NCI-H82 (cell line): Measurements from ENCODE around the gene PTGIS.

Experiments
- DNase-seq: peaks from one replicate; lab custom pipeline; 2025; lab: John Stamatoyannopoulos, UW

Gene PTGIS

DNA sequence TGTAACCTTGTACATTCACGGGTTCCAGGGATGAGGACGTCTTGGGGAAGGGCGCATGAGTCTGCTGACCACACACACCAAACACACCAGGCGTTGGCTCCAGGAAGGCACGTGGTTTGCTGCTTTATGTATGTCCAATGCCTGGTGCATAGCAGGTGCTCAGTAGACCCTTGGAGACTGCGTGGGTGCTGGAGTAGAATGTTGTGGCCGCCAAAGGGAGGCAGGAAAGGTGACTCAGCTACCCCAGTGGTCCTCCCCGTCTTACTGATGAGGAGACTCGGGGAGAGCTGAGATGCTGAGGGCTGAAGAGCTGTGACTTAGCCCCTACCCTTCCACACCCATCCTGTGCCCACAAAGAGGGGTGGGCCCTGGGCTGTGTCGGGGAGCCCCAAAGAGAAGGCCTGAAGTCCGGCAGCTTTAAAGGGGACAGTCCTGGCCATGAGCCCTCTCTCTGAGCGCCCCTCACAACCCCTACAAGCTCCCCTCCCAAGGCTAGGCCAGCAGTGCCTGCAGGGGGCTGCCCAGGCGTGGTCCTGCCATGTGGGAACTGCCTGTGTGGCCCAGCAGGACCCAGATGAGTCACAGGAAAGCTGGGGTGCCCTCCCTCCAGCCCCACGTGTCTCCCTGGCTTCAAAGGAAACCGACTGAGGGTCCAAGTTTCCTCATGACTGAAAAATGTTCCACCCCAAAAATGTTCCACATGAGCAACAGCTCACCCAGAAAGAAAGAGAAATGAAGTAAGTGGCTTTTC, 28.0 kb upstream of the PTGIS start:
- no peak for DNase-seq

DNA sequence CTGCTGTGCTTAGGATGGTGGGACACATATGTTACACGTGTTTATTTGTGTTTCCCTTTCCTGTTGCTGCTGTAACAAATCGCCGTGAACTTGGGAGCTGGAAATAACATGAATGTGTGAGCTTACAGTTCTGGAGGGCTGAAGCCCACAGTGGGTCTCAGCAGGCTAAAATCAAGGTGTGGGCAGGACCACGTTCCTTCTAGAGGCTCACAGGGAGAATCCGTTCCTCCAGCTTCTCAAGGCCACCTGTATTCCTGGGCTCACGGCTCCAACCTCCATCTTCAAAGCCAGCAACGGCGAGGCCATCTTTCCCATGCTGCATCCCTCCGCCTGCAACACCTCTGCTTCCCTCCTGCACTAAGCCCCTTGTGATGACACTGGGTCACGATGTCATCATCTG, 27.4 kb upstream of the PTGIS start:
- peak; percentile 12 for DNase-seq

DNA sequence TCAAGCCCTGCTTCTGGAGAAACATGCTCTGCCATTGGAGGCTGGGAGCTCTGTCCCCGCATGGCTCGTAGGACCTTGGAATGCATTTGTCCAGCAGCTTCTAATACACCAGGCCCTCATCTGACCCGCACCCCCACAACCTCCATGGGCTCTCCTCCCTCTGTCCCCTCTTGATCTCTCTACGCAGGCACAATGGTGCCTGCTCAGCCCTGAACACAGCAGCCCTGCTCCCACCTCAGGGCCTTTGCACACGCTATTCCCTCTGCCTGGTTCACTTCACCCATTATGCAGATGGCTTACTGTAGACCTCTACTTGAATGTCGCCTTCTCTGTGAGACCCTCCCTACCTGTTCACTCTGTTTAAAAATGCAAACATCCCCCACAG, 27.0 kb upstream of the PTGIS start:
- no peak for DNase-seq

DNA sequence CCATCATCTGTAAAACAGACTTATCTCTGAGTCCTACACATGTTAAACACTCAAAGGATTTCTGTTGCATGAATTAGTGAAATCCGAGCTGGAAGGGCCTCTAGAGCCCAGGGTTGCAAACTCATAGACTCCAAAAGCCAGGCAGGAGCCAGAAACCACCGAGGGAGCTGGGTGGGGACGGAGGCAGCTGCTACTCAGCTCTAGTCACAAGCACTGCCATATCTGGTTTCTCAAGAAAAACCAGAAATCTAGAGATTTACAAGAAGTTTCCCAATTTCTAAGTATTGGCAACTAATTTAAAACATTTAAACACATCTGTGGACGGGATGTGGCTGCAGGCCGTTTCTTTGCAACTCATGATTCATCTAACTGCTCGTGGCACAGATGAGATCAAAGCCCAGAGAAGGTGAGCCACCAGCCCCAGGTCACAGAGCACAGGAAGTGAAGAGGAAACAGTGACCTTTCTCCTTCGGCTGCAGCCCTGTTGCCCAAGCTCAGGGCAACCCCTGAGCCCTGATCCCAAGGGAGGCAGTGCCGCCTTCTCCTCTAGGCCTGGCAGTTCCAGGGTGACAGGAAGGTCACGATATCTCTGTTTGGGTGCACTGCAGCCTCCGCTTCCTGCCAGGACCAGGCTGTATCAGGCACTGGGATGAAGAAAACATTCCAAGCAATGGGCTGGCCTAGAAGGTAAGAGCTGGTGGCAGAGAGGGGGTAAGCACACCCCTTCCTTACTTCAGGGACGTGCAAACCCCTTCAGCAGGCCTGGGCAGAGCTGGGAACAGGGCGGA, 26.4 kb upstream of the PTGIS start:
- DNase-seq, result no peak

DNA sequence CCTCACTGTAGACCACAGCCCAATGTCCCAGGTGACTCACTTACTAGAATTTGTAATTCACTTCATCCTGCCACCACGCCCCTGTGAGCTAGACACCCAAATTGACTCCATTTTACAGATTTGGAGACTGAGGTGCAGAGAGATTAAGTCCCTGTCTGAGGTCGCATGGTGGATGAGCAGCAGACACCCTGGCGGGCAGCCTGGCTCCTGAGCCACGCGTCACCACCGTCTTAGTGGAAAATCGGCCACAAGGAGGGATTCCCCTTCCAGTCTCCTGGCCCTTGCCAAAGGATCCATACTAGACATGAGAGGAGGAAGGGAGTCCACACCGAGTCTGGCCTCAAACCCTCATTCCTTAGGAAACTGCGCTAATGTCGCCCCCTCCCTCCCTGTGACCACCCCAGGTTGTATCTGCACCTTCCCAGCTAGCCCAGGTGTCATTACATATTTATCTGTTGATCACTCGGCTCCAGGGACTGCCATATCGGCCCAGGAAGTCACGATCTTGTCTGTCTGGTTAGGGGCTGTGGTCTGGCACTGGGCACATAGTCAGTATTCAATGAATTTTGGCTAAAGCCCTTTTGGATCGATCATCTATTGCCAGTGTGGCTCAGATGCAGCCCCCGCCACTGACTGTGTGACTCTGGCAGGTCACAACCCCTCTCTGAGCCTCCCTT, 25.7 kb upstream of the PTGIS start:
- no peak for DNase-seq

DNA sequence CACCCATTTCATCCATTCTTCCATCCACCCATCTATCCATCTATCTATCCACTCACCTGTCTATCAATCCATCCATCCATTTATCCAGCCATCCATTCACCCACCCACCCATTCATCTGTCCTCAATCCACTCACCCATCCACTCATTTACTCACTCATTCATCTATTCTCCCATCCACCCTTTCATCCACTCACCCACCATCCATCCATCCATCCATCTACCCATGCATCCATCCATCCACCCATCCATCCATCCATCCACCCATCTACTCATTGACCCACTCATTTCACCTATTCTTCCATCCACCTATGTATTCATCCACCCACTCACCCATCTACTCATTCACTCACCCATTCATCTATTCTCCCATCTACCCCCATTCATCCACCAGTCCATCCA, 24.2 kb upstream of the PTGIS start:
- DNase-seq, result no peak

DNA sequence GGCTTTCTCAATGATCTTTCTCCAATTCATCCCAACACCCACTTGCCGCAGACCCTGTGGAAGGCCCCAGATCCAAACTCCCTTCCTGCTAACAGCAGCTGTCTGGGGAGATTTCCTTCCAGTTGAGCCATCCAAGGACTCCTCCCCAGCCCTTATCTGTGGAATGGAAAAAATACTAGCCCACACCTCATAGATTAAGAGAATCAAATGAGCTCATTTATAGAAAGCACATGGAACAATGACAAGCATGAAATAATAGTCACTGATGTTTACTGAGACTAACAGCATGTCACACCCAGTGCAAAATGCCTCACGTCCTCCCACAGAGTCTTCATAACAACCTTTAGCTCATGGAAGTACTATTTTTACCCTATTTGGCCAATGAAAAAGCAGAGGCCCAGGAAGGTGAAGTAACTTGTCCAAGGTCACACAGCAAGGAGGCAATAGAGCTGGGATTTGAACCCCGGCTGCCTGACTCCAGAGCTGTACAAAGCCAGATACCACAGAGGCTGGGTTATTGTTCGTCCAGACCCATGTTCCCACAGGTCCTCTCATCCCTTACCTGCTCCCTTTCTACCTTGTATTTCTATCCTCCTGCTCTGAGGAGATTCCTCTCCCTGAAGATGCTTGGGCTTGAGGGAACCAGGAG, 23.4 kb upstream of the PTGIS start:
- DNase-seq, result no peak

DNA sequence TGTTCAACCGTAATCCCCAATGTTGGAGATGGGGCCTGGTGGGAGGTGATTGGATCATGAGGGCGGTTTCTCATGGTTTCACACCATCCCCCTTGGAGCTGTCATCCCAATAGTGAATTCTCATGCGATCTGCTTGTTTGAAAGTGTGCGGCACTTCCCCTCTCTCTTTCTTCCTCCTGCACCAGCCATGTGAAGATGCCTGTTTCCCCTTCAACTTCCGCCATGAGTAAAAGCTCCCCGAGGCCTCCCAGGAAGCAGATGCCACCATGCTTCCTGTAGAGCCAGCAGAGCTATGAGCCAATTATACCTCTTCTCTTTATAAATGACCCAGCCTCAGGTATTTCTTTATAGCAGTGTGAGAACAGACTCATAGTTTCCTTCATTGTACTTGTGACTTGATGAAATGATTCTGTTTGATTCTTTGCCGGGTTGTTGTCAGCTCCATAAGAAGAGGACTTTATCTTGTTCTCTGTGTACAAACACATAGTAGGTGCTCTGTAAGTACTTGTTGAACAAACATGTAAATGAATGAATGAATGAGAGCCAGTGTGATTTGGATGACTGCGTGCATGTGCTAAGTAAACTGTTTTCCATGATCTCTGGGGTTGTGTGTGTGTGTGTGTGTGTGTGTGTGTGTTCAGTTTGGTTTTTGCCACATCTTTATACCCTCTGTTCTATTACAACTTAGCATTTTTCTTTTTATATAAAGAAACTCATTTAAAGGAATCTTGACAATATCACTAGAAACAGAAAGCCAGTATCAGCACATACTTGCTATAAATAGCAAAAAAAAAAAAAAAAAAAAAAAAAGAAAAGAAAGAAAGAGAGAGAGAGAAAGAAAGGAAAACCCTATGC, 22.5 kb upstream of the PTGIS start:
- no peak for DNase-seq

DNA sequence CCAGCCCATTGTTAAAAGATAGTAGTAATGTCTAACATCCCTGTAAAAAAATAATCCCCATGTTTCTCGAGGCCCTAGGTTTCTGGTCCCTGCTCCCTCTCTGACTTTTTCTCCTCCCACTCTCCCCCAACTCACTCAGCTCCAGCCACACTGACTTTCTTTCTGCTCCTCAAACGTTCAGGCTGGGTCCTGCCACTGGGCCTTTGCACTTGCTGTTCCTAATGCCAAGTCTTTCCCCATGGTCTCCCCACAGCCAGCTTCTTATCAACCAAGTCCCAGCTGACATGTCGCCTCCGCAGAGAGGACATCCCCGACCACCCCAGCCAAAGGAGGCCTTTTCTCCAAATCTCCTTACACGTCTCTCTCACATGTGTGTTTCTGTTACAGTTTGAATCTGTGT, 21.8 kb upstream of the PTGIS start:
- DNase-seq, result no peak

DNA sequence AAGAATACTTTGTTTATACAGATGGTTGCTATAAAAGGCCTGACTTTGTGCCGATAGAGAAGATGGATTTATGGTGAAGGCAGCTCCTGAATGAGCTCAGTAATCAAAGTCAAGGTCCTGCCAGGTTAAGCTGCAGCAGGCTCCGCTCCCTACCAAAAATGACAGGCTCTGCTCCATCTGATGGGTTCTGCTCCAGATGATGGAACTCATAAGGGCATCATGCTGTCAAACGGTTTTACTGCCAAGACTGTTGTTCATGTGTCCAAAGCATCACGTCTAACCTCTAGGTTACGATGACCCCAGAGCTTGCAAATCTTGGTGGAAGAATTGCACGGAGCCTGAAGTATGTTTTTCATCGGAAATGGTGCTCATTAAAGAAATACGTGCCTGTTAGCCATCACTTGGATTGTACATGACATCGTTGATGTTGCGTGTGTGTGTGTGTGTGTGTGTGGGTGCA, 19.2 kb upstream of the PTGIS start:
- DNase-seq, result no peak

DNA sequence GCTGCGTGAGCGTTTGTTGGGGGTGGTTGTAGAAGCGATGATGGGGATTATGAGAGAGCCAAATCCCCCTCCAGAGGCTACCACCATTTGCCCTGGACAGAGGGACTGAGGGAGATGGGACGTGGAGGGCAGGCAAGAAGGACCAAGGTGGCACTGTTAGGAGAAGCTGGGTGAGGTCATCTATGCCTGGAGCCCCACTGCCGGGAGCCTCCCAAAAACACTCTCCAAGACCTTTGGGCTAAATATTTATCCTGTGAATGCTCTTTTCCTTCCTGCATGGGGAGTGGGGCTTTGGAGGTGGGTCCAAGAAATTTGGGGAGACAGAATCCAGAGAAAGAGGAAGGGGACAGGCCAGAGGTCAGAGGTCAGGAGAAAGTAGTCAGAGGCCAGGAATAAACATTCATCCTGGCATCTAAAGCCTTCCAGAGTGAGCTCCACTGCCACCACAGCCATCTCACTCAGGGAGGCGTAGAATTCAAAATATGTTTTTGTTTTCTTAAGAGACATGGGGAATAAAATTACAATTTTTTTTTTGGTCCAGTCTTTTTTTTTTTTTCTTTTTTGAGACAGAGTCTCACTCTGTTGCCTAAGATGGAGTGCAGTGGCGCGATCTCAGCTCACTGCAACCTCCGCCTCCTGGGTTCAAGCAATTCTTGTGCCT, 17.8 kb upstream of the PTGIS start:
- peak; percentile 20 for DNase-seq

DNA sequence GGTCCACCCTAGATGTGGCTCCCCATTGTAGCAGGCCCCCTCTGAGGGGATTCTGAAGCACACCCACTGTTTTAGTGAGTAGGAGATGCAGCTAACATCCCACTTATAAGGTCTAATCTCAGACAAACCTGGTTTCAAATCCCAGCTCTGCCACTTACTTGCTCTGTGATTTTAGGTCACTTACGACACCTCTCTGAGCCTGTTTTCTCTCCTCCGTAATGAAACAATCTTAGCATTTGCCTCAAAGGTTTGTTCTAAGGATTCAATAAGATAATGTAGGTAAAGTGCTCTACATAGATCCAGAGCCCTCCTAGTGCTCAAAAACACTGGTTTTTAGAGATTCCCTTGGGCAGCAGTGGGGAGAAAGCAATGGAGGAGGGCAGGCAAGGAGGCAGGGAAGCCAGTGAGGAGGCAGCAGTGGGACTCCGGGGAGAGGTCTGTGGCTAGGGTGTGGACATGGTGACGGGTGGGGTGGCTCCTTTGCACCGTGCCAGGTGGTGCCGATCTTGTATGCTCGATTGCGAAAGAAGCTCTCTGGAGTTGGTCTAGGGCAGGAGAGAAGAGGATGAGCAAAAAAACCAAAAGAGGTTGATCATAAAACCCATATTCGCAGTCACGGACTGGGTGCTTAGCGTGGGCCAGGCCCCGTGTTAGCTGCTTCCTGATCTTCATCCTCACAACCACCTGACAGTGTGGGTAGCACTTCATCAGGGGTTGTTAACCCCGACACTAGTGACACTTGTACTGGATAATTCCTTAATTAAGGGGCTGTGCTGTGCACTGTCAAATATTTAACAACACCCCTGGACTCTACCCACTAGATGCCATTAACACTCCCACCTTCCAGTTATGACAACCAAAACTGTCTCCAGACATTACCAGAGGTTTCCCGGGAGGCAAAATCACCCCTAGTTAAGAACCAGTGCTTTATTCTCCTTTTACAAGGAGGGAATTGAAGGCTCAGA, 16.8 kb upstream of the PTGIS start:
- DNase-seq, result no peak

DNA sequence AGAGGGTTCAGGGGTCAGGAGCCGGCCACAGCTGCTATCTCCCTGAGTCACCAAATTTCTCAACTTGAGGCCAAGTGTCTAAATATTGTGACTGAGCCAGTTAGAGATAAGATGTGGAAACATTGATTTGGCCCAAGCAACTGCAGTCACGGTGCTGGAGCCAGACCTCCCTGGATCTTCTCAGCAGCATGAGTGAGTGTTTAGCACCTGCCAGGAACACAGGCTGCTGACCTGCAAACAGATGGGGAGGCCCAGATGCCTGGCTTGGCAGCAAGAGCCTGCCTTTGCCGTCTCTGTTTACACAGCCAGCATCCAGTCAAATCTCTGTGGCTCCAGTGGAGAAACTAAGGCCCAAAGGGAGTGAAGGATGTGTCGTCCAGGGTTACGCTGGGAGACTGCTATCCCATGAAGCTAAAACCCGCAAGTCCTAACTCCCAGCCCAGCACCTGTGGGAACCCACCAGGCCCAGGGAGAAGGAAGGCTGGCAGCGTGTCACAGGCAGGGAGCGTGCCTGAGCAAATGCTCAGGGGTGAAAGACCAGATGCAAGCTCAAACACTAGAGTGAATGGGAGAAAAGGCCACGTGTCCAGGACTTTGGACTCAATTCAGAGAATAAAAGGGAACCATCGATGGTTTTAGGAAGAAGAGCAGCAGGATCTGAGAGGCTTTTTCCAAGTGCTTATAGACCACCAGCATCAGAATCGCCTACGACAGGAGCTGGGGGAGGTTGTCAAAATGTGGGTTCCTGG, 15.9 kb upstream of the PTGIS start:
- DNase-seq, result peak; percentile 35

DNA sequence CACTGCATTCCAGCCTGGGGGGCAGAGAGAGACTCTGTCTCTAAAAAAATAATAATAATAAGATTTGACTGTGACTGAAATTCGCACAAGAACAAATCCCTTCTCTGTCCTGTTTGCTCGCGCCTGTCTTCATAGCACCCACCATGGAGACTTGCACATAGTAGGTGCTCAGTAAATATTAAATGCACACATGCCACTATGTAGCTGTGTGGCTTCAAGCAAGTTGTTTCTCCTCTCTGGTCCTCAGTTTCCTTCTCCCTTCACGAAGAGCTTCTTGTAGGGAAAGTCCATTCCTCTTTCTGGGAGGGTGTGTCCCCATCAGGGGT, 15.4 kb upstream of the PTGIS start:
- no peak for DNase-seq

DNA sequence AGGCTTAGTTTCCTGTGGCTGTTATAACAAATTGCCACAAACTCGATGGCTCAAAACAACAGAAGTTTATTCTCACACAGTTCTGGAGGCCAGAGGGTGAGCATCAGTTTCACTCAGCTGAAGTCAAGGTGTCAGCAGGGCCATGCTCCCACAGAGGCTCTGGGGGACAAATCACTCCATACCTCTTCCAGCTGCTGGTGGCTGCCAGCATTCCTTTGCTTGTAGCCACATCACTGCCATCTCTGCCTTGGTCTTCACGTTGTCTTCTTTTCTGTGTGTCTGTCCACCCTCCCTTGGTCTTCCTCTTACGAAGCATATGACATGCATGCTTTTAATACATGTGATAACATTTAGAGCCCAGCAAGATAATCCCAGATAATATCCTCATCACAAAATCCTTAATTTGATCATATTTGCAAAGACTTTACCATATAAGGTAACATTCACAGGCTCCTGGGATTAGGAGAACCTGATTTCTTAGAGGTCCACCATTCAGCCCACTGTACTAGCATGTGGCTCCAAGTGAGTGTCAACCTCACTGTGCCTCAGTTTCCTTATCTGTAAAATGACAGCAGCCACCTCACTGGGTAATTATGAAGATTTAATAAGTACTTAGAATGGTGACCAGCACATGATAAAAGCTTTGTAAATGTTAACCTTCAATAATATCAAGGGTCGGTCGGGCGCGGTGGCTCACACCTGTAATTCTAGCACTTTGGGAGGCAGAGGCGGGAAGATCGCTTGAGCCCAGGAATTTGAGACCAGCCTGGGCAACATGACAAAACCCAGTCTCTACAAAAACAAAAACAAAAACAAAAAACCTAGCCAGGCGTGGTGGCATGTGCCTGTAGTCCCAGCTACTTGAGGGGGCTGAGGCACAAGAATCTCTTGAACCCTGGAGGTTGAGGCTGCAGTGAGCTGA, 14.7 kb upstream of the PTGIS start:
- no peak for DNase-seq

DNA sequence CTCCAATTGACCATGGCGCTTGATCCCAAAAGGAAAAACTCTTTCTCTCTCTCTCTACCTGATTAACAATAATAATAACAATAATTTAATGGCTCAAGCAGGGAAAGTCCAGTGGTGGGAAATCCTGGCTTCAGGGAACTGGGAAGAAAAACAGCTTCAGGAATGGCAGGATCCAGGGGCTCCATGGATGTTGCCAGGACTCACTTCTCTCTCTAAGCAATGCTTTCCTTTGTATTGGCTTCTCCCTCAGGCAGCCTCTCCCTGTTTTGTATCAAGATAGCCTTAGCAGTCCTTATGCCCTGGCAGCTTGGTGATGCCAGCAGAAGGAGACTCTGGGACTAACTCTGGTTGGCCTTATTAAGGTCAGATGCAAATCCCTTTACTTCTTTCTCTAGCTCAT, 13.5 kb upstream of the PTGIS start:
- no peak for DNase-seq

DNA sequence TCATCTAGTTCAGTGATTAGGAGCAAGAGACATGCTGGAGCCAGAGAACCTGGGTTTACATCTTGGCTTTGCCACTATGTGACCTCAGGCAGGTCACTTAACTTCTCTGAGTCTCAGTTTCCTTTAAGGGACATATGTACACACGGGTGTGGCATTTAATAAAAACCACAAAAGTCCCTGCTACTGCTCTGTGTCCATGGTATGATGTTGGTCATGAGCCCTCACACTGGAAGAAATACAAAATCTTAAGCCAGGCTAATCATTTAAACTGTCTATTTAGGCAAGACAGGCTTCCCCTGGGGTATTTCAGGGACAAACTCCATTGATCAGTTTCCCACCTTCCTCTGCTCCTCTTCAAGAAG, 12.9 kb upstream of the PTGIS start:
- DNase-seq, result no peak
